Measurements from ENCODE around the gene MYO3A. TPM values are rescaled to one million over a fixed set of nuclear protein-coding genes. Genes with fewer than 3 reads are reported as not detected.

MYO3A gene, protein sequence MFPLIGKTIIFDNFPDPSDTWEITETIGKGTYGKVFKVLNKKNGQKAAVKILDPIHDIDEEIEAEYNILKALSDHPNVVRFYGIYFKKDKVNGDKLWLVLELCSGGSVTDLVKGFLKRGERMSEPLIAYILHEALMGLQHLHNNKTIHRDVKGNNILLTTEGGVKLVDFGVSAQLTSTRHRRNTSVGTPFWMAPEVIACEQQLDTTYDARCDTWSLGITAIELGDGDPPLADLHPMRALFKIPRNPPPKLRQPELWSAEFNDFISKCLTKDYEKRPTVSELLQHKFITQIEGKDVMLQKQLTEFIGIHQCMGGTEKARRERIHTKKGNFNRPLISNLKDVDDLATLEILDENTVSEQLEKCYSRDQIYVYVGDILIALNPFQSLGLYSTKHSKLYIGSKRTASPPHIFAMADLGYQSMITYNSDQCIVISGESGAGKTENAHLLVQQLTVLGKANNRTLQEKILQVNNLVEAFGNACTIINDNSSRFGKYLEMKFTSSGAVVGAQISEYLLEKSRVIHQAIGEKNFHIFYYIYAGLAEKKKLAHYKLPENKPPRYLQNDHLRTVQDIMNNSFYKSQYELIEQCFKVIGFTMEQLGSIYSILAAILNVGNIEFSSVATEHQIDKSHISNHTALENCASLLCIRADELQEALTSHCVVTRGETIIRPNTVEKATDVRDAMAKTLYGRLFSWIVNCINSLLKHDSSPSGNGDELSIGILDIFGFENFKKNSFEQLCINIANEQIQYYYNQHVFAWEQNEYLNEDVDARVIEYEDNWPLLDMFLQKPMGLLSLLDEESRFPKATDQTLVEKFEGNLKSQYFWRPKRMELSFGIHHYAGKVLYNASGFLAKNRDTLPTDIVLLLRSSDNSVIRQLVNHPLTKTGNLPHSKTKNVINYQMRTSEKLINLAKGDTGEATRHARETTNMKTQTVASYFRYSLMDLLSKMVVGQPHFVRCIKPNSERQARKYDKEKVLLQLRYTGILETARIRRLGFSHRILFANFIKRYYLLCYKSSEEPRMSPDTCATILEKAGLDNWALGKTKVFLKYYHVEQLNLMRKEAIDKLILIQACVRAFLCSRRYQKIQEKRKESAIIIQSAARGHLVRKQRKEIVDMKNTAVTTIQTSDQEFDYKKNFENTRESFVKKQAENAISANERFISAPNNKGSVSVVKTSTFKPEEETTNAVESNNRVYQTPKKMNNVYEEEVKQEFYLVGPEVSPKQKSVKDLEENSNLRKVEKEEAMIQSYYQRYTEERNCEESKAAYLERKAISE (N-terminal part only)
- total RNA-seq, result not detected

DNA sequence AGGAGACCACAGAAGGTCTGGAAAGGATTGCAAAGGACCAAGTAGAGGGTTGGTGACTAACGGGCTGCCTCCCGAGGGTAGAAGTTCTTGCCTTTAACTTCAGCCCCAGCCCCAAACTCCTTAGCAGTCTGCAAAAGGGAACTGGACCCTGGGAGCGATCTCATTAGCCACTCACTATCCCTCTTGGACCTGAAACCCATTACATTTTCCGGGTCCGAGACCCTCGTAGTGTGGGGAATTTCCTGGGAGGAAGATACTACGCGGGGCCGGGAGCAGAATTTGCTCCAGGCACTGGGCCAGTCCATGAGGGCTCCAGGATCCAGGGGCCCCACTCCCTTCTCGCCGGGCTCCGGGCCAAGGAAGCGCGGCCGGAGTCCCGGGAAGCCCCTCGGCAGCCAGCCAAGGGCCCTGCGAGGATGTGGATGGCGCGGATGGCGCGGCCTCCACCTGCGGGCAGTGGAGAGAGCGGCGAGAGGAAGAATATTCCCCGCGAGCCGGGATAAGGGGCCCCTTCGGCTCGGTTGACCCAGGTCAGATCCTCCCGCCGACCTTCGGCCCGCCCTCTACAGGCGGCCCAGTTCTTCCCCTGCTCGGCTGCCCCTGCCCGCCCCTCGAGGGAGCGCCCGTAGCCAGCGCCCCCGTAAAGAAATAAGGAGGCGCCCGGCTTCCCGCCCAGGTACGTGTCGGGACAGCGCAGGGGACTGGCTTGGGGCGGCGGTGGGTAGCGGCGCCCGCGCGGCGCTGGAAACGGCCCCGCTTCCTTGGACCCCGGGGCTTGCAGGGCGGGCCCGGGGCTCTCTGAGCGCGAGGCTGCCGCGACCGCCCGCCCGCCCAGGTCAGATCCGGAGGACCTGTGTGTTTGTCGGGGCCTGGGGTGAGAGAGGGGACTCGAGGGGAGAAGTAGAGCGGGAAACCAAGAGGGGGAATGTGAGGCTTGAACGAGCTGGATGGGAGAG lies at the start of gene MYO3A:
Gene MYO3A (plus strand): TSS at position 577 of the 956 bp plus-strand sequence. CDS start 17,882 bp downstream, outside the sequence.
- no peaks in the 10 kb centered on the region for H3K36me3 Mint-ChIP-seq
- ATAC-seq (peak; percentile 13 to 45), DNase-seq (ENCODE audit: low spot score) (no peak)

DNA sequence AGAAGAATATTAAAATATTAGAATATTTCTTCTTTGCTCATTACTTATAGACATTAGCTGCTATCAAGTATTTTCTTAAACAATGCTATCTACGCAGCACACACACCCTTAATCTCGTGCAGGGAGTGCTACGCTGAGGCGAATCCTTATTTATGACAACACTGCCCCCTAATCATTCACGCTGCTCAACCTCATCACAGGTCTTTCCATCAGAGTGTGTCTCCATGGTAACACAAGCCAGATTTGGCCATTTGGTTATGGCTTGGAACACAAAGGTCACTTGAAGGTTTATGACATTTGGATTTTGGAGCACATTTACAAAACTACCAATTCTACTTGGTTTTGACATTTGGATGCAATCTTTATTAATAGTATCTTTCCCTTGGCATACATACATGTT lies 45.4 kb upstream of the MYO3A start:
- no peak overlapping the region for H3K4me3 Mint-ChIP-seq
- no peak for DNase-seq (ENCODE audit: low spot score)
- peaks cover 0 to 7% of the 10 kb centered on the region in 2 donors for H3K27me3 Mint-ChIP-seq
- no peak overlapping the region for H3K27ac Mint-ChIP-seq
- H3K4me1 Mint-ChIP-seq (ENCODE audit: low read depth in 2 of 2), result no peaks in the 10 kb centered on the region
- H3K36me3 Mint-ChIP-seq, result no peaks in the 10 kb centered on the region
- no peak for ATAC-seq
- H3K9me3 Mint-ChIP-seq, result no peaks in the 10 kb centered on the region

More for the DNA sequence above, at the start of gene MYO3A:
- Mint-ChIP-seq H3K4me3 (peak within 1 kb of the TSS; percentile 54), H3K27me3 (peaks cover 20 to 30% of the 10 kb centered on the region in 2 donors), H3K4me1 (ENCODE audit: low read depth in 2 of 2) (peaks cover 0 to 4% of the 10 kb centered on the region in 2 donors), H3K27ac (no peak within 1 kb of the TSS), H3K9me3 (no peaks in the 10 kb centered on the region)

DNA sequence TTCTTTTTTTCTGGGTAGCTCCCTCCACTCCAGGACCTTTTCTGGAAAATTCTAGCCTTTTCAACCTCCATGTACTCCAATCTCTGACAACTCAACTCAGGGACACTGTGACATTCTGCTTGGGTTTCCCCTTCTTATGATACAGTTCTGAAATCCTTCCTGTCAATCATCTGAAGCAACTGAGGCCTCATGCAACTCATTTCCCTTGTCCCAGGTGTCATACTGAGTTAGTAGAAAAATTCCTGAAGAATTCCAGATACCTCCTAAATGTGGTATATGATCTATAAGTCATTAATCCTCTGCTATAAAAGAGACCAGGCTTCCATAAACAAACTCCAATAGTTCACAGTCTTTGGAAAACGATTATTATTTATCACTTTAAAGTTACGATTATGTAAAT lies 43.0 kb upstream of the MYO3A start:
- no peak overlapping the region for H3K4me3 Mint-ChIP-seq
- no peaks in the 10 kb centered on the region for H3K36me3 Mint-ChIP-seq
- no peak overlapping the region for H3K27ac Mint-ChIP-seq
- no peak for ATAC-seq
- DNase-seq (ENCODE audit: low spot score), result no peak
- no peaks in the 10 kb centered on the region for H3K9me3 Mint-ChIP-seq
- peaks cover 0 to 13% of the 10 kb centered on the region in 2 donors for H3K27me3 Mint-ChIP-seq
- no peaks in the 10 kb centered on the region for H3K4me1 Mint-ChIP-seq (ENCODE audit: low read depth in 2 of 2)

DNA sequence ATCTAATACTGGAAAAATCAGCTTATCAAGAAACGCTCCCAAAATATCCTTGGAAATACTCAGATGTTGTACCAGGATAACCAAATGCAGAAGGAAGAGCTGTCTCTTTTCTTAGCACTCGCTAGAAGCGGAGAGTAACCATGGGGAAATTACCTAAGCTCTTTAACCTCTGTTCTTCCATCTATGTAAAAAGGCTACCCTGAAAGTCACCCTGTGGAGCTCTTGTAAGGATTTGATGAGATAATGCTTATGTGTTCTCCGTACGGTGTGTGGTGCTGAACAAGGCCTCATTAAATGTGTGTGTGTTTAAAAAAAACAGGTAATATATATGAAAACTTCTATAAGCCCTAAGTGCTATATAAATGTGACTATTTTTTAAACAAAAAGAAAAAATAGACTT lies 38.2 kb upstream of the MYO3A start:
- Mint-ChIP-seq H3K4me1 (ENCODE audit: low read depth in 2 of 2) (no peaks in the 10 kb centered on the region), H3K36me3 (no peaks in the 10 kb centered on the region), H3K9me3 (no peaks in the 10 kb centered on the region), H3K27ac (no peak overlapping the region), H3K27me3 (peaks cover 0 to 13% of the 10 kb centered on the region in 2 donors), H3K4me3 (no peak overlapping the region)
- no peak for ATAC-seq
- DNase-seq (ENCODE audit: low spot score), result no peak

DNA sequence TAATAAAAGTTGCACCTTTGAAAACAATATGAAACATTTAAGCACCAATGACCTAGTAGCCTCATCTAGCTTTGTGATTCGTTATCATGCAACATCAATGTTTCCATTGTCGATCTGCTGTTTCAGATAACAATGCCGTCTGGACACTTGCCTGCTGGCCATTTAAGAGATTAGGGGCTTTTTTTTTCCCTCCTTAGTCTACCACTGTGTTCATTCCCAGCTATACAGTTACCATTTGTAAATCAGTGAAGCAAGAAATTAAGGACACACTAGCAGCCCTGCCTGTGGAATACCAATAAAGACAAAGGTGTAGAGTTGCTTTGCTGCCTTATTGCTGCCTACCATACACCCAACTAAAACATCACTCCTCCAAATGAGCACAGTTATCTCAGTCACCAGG lies 37.6 kb upstream of the MYO3A start:
- H3K27ac Mint-ChIP-seq, result no peak overlapping the region
- no peaks in the 10 kb centered on the region for H3K36me3 Mint-ChIP-seq
- H3K27me3 Mint-ChIP-seq, result peaks cover 3 to 14% of the 10 kb centered on the region in 2 donors
- no peaks in the 10 kb centered on the region for H3K4me1 Mint-ChIP-seq (ENCODE audit: low read depth in 2 of 2)
- no peak for DNase-seq (ENCODE audit: low spot score)
- no peaks in the 10 kb centered on the region for H3K9me3 Mint-ChIP-seq
- ATAC-seq, result no peak
- no peak overlapping the region for H3K4me3 Mint-ChIP-seq

DNA sequence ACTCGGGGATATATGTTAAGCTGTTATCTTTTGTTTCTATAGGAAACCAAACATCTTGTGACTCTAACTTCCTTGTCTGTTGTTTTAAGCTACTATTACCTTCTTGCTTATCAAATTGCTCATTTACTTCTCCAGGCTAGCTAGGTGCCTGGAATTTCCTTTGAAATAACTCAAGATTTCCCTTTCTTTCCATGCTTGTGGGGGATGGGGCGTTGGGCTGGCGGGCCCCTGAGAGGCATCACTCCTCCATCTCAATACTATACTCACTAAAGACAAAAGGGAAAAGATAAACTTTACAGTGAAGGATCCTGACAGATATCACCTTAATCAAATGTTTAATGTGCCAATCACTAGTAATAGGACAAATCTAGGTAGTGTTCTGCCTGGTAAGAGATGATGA lies 34.7 kb upstream of the MYO3A start:
- ATAC-seq, result no peak
- Mint-ChIP-seq H3K4me3 (no peak overlapping the region), H3K36me3 (no peaks in the 10 kb centered on the region), H3K9me3 (peaks cover 3% of the 10 kb centered on the region), H3K27ac (no peak overlapping the region), H3K4me1 (ENCODE audit: low read depth in 2 of 2) (no peaks in the 10 kb centered on the region), H3K27me3 (peaks cover 6 to 12% of the 10 kb centered on the region in 2 donors)
- DNase-seq (ENCODE audit: low spot score), result no peak

DNA sequence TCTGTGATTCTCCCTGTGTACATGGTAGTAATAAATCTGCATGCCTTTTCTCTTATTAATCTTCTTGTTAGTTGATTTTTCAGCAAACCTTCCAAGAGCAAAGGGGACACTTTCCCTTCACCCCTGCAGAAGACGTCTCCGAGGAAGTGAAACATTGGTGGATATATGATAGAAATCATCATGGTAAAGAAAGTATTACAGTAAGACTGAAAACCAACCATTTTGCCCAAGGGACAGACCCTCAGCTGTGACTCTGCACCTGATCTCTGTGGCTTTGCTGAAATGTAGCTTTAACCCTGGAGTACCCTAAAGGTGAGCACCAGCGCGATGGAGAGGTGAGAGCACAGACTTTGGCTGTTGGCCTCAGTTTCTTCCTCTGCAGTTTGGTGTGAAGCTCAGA lies 32.8 kb upstream of the MYO3A start:
- Mint-ChIP-seq H3K27me3 (peaks cover 6 to 10% of the 10 kb centered on the region in 2 donors), H3K4me3 (no peak overlapping the region), H3K4me1 (ENCODE audit: low read depth in 2 of 2) (no peaks in the 10 kb centered on the region), H3K9me3 (peaks cover 3% of the 10 kb centered on the region), H3K36me3 (no peaks in the 10 kb centered on the region), H3K27ac (no peak overlapping the region)
- ATAC-seq (no peak), DNase-seq (ENCODE audit: low spot score) (no peak)

DNA sequence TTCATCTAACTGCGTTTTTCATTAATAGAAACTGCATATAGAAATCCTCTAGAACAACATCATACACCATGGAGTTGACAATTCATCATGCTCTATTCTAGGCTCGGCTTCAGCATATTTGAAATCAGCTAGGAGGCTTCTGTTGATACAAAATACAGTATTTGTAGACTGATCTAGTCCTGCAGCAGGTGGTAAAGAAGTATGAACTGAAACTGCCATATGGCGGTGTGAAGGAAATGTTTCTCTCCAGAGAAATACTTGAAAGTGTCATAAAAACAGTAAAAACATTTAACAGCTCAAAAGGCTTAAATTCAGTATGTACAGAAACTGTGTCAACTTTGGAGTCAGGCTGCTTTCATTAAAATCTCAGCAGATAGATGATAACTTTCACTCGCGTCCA lies 32.0 kb upstream of the MYO3A start:
- peaks cover 3% of the 10 kb centered on the region for H3K9me3 Mint-ChIP-seq
- H3K27ac Mint-ChIP-seq, result no peak overlapping the region
- ATAC-seq (no peak), DNase-seq (ENCODE audit: low spot score) (no peak)
- H3K27me3 Mint-ChIP-seq, result peaks cover 6 to 10% of the 10 kb centered on the region in 2 donors
- H3K4me1 Mint-ChIP-seq (ENCODE audit: low read depth in 2 of 2), result no peaks in the 10 kb centered on the region
- no peaks in the 10 kb centered on the region for H3K36me3 Mint-ChIP-seq
- no peak overlapping the region for H3K4me3 Mint-ChIP-seq

DNA sequence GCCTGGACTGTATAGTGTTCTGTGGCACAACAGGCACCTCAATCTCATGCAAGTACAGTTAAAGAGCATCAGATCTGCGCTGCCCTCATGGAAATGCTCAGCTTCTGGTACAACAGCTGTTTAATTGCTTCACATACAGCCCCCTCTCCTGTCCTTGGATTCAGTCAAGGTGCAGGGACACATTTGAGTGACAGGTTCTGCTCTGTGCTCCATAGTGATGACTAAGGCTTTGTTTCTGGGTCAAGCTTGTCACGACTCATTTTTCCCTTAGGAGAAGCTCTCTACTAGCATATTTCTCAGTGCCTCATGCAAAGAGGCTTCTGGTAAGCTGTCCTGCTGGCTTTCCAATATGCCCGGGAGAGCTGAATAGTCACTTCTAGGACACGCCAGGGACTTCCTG lies 26.8 kb upstream of the MYO3A start:
- H3K9me3 Mint-ChIP-seq, result peaks cover 4% of the 10 kb centered on the region
- DNase-seq (ENCODE audit: low spot score) (no peak), ATAC-seq (no peak)
- H3K36me3 Mint-ChIP-seq, result no peaks in the 10 kb centered on the region
- H3K4me1 Mint-ChIP-seq (ENCODE audit: low read depth in 2 of 2), result no peaks in the 10 kb centered on the region
- peaks cover 0 to under 1% of the 10 kb centered on the region in 2 donors for H3K27me3 Mint-ChIP-seq
- no peak overlapping the region for H3K4me3 Mint-ChIP-seq
- H3K27ac Mint-ChIP-seq, result no peak overlapping the region

DNA sequence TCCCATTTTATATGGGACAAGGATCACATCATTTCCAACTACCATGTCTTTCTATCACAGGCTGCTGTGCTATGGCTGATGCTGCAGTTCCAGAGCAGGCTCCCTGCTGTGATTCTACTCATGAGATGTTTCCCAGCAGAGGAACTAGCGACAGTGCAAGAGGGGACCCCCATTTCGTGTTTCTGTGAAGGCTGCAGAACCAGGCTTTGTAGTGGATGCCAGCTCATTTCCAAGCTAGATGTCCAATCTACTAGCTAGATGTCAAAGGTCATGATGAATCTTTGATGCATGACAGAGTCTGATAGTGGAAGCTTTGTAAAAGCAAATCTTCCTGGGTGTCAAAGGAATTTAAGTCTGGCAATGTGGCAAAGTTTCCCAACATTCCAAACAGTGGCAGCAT lies 21.2 kb upstream of the MYO3A start:
- no peaks in the 10 kb centered on the region for H3K36me3 Mint-ChIP-seq
- H3K27ac Mint-ChIP-seq, result no peak overlapping the region
- H3K27me3 Mint-ChIP-seq, result no peaks in the 10 kb centered on the region
- DNase-seq (ENCODE audit: low spot score) (no peak), ATAC-seq (no peak)
- peaks cover under 1% of the 10 kb centered on the region for H3K9me3 Mint-ChIP-seq
- no peak overlapping the region for H3K4me3 Mint-ChIP-seq
- no peaks in the 10 kb centered on the region for H3K4me1 Mint-ChIP-seq (ENCODE audit: low read depth in 2 of 2)

DNA sequence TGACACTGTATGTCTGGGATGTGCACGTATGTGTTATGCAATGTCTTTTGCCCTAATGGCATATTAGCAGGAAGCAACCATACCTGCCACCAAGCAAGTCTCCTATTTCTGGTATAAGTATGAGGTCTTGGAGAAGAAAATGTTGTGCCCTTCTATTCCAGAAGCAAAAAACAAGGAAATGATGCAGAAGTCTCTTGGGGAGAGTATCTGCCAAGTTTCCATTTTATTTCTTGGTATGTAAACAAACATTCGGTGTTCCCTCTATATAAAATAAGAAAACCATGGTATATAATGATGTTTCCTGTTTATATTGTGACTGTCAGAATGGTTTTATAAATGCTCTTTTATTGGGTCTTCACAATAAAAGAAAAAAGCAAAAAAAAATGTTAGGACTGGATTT lies 19.3 kb upstream of the MYO3A start:
- Mint-ChIP-seq H3K9me3 (no peaks in the 10 kb centered on the region), H3K36me3 (no peaks in the 10 kb centered on the region), H3K27me3 (no peaks in the 10 kb centered on the region), H3K4me3 (no peak overlapping the region), H3K4me1 (ENCODE audit: low read depth in 2 of 2) (no peaks in the 10 kb centered on the region), H3K27ac (no peak overlapping the region)
- DNase-seq (ENCODE audit: low spot score) (no peak), ATAC-seq (no peak)

DNA sequence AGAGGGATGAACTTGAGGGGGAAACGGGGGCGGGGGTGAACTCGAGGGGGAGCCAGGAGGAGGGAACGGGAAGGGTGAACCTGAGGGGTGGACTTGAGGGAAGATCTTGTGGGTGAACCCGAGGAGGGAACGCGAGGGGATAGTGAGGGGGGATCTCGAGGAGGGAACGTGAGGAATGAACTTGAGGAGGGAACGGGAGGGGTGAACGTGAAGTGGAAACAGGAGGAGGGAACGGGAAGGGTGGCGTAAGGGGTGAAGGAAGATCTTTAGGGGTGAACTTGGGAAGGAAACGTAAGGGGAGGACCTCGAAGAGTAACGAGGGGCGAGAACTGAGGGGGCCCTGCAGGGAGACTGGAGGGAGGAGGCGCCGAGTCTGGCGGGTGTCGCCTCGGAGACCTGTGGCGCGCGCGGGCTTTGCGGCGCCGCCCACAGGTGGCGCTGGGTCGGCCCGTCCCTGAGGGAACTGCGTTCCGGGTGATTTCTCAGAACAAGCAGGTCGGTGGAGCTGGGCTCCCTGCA lies 651 bp downstream of the MYO3A start:
- no peaks in the 10 kb centered on the region for H3K9me3 Mint-ChIP-seq
- no peak overlapping the region for H3K27ac Mint-ChIP-seq
- ATAC-seq (peak in 1 of 2 donors; percentile 17), DNase-seq (ENCODE audit: low spot score) (no peak)
- peaks cover 20 to 30% of the 10 kb centered on the region in 2 donors for H3K27me3 Mint-ChIP-seq
- H3K4me1 Mint-ChIP-seq (ENCODE audit: low read depth in 2 of 2), result peaks cover 0 to 4% of the 10 kb centered on the region in 2 donors
- peak overlapping the region; percentile 54 for H3K4me3 Mint-ChIP-seq
- H3K36me3 Mint-ChIP-seq, result no peaks in the 10 kb centered on the region

Measured in natural killer cell treated with Interleukin-12 subunit alpha and Interleukin-12 subunit beta and Interleukin-15 and Interleukin-18, amount 100 ng/mL, for 72 hours (primary cell).